OCI-LY7 (cell line): ENCODE measurements around the gene AXIN2.

Experiments used
- CTCF ChIP-seq: fragments of 200-600 bp; sonication (generic); conservative IDR thresholded peaks from 2 replicates; pipeline ENCODE4 v1.5.1; 2014; ENCODE audit warnings: mild to moderate bottlenecking, antibody characterized with exemption, low read length, moderate library complexity, mixed read lengths
- EZH2phosphoT487 ChIP-seq: fragments of 200-600 bp; sonication (generic); IDR thresholded peaks from 2 replicates; pipeline ENCODE4 v1.6.1; 2018; ENCODE audit warnings: low read depth, borderline replicate concordance, mild to moderate bottlenecking, mixed run types, antibody characterized with exemption, low read length, moderate library complexity, mixed read lengths

DNA sequence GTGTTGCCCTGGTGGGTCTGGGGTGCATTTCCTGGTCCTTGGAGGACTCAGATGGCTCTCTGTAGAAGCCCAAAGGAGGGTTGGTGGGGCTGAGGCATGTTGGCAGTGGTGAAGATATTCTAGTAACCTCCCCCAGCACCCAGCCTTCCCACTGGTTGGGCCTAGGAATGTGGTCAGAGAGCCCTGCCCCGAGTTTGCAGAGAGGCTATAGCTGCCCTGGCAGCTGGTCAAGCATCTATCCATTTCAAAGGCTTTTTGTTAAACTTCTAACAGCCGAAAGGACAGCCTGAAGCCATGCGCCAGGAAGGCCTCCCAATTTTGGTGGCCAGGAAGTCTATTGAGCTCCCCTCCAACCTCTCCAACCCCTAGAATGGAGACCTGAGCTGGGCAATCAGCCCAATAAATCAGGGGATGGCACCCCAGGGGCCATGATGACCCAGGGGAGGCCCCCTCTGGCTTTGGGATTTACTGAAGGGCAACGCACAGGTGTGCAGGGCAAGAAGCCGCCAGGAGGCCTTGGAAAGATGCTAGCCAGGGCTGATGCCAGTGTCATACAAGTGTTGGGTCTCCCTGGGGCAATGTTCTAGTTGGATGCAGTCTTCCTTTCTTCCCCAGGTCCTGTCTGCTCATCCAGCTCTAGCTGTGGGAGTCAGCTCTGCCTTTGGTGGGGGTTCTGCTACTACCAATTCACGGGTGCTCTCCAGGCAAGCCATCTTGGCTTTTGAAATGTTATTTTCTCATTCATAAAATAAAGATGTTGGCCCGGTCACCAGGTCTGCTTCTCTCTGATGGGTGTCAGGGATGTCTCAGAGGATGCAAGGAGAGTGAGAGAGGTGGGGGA lies 30.9 kb upstream of the AXIN2 start:
- no peak for TF ChIP-seq CTCF
- TF ChIP-seq EZH2phosphoT487: no peak
